CD4-positive, alpha-beta T cell treated with Interferon gamma for 1 hour (primary cell): ENCODE measurements around the gene SUMO3.

Experiments used
- DNase-seq: peaks from one replicate; pipeline ENCODE4 v3.0.0-alpha.2; 2020

SUMO3 gene

GRCh38 chr21:44758781-44759627 is 58.9 kb downstream of the SUMO3 start:
- no peak for DNase-seq

DNA sequence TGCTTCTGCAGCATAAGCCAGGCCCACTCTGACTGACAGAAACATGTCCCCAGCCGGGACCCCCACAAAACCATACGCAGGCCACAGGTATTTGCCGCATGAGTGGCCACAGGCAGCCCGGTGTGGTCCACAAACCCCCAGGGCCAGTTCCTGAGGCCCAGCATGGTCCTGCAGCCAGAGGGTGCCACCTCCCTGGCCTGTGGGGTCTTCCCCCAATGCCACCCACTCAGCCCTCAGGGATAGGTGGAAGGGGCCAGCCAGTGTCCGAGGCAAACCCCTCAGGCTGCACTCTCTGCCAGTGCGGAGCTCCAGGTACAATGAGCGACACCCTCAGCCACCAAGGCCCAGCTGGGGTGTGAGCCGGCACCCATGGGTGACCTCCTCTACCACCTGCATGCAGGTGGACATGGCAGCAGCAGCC is 59.7 kb downstream of the SUMO3 start:
- no peak for DNase-seq

DNA sequence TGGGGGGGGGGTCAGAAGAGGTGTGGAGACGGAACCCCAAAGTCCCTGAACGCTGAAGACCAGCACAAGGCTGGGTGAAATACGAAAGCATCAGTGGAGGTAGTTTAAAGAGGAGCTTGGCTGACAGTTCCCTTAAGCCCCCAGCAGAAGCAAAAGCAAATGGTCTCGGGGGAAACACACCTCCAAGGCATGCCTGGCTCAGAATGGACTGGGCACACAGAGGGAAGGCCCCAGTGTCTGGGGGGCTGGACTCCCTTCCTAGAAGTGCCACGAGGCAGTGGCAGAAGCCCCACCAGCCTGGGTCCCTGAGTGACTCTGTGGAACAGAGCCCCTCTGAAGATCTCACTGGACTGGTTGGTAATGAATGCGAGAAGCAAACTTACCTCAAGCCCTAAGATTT is 60.1 kb downstream of the SUMO3 start:
- no peak for DNase-seq

- DNase-seq, result no peak
These were observed 61.3 kb downstream of the SUMO3 start for GRCh38 chr21:44756423-44757185.
